ENCODE results near the gene ZNF274. TPM values are rescaled to one million over a fixed set of nuclear protein-coding genes. Genes with fewer than 3 reads are reported as not detected.

Gene ZNF274
- total and polyA plus RNA-seq, 2 of the 8 experiments (the other 6 are each of a cell fraction or from before 2014, with no cell fraction given), result 13.3 to 25.1 TPM

DNA sequence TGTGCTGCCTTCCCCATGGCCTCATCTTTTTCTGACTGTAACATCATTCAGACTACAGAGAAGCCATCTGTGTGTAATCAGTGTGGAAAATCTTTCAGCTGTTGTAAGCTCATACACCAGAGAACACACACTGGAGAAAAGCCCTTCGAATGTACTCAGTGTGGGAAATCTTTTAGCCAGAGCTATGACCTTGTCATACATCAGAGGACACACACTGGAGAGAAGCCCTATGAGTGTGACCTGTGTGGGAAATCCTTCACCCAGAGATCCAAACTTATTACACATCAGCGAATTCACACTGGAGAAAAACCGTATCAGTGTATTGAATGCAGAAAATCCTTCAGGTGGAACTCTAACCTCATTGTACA lies 78.7 kb downstream of the ZNF274 start:
- H3K36me3 ChIP-seq (ENCODE audit: control insufficient read depth in 2 of 4, insufficient read depth in 4 of 4, low read length in 3 of 4), result peaks cover 24 to 96% (median 72%) of the 10 kb centered on the region in 4 experiments; a peak in 7 of 8 replicates
- peak overlapping the region in 1 of 4 experiments; percentile 36; a peak in 1 of 8 replicates for H3K4me3 ChIP-seq (ENCODE audit: extremely low read depth in 1 of 4, insufficient read depth in 2 of 4, low read depth in 3 of 4, low read length in 4 of 4)
- CTCF ChIA-PET (ENCODE audit: partially characterized antibody), result interaction anchor here (0.7 to 1.2 kb wide), 2 partner anchors 14 to 78 kb away, joined by 3 to 4 read pairs; no protein-coding TSS in a partner anchor
- no peak for TF ChIP-seq SIRT6 (IDR thresholded peaks at IDR 0.05; ENCODE audit: low read length)
- peak; percentile 16; the same call in 1 of the 2 replicates for TF ChIP-seq POLR2AphosphoS5 (IDR thresholded peaks at IDR 0.05; ENCODE audit: low read depth, low read length)
- no peak for TF ChIP-seq EGR1 (IDR thresholded peaks at IDR 0.05; ENCODE audit: borderline replicate concordance, low read depth, low read length)
- no peak for TF ChIP-seq SIN3A (conservative IDR thresholded peaks at IDR 0.05 in 1 of 2, IDR thresholded peaks at IDR 0.05 in 1 of 2; ENCODE audit: low read depth in 1 of 2, low read length in 2 of 2)
- TF ChIP-seq TCF12 (IDR thresholded peaks at IDR 0.05; ENCODE audit: low read depth, low read length), result no peak
- TF ChIP-seq EZH2 (IDR thresholded peaks at IDR 0.05; ENCODE audit: low read depth, low read length, severe bottlenecking), result no peak
- TF ChIP-seq ZNF274 (IDR thresholded peaks at IDR 0.05; ENCODE audit: borderline replicate concordance, extremely low read depth, low read length), result no peak
- TF ChIP-seq MAX (IDR thresholded peaks at IDR 0.05), result no peak
- no peak for TF ChIP-seq YY1 (IDR thresholded peaks at IDR 0.05; ENCODE audit: low read depth, low read length)
- peak in 1 of 2 experiments; percentile 13; a peak in 1 of 3 replicates for TF ChIP-seq POLR2A (IDR thresholded peaks at IDR 0.05; ENCODE audit: control extremely low read depth in 1 of 2, low read depth in 2 of 2, low read length in 2 of 2)
- TF ChIP-seq RAD21 (IDR thresholded peaks at IDR 0.05 in 1 of 2, conservative IDR thresholded peaks at IDR 0.05 in 1 of 2; ENCODE audit: low read depth in 2 of 2, low read length in 2 of 2), result no peak
- TF ChIP-seq PHF8 (conservative IDR thresholded peaks at IDR 0.05; ENCODE audit: low read depth, low read length), result no peak

More for the DNA sequence above, 78.7 kb downstream of the ZNF274 start:
- Histone ChIP-seq H4K20me1 (replicated peaks in 1 of 2; ENCODE audit: control insufficient read depth in 1 of 2, insufficient read depth in 2 of 2, low read length in 2 of 2) (no peaks in the 10 kb centered on the region), H2BK120ac (replicated peaks; ENCODE audit: low read depth, low read length) (no peak overlapping the region), H3K79me2 (ENCODE audit: control insufficient read depth in 1 of 2, insufficient read depth in 2 of 2, low read length in 2 of 2) (no peaks in the 10 kb centered on the region), H3K9ac (replicated peaks in 1 of 4; ENCODE audit: extremely low read depth in 1 of 4, low read depth in 3 of 4, low read length in 3 of 4) (no peak overlapping the region), H3K23me2 (ENCODE audit: low read depth, low read length) (no peaks in the 10 kb centered on the region), H3K18ac (ENCODE audit: extremely low read depth, low read length) (no peak overlapping the region), H2BK15ac (ENCODE audit: low read length) (no peak overlapping the region), H3K4me1 (replicated peaks in 1 of 4; ENCODE audit: control insufficient read depth in 3 of 4, insufficient read depth in 4 of 4, low read length in 3 of 4) (no peaks in the 10 kb centered on the region), H2AFZ (ENCODE audit: low read length) (no peak overlapping the region), H3K23ac (ENCODE audit: insufficient read length) (no peak overlapping the region), H3K4me2 (ENCODE audit: insufficient read depth in 1 of 2, low read depth in 2 of 2, low read length in 2 of 2) (no peak overlapping the region), H3K14ac (ENCODE audit: insufficient read length) (no peak overlapping the region), H3K4ac (replicated peaks; ENCODE audit: insufficient read length, low read depth, low read length) (no peak overlapping the region), H3K79me1 (ENCODE audit: low read depth, low read length) (no peaks in the 10 kb centered on the region), H4K91ac (replicated peaks; ENCODE audit: insufficient read length, low read length) (no peak overlapping the region), H2BK5ac (ENCODE audit: low read depth, low read length) (no peak overlapping the region), H3K27me3 (replicated peaks in 1 of 4; ENCODE audit: control insufficient read depth in 3 of 4, extremely low read depth in 1 of 4, insufficient read depth in 3 of 4, low read length in 3 of 4) (no peaks in the 10 kb centered on the region), H3K27ac (ENCODE audit: low read depth, low read length) (no peak overlapping the region), H4K5ac (ENCODE audit: insufficient read length, low read depth, low read length) (no peak overlapping the region), H3K56ac (replicated peaks; ENCODE audit: insufficient read length, low read depth, low read length) (no peak overlapping the region), H4K8ac (ENCODE audit: extremely low read depth, insufficient read depth, low read length) (no peak overlapping the region), H2BK12ac (ENCODE audit: low read depth, low read length) (no peak overlapping the region), H2BK20ac (ENCODE audit: low read length) (no peak overlapping the region), H2AK5ac (ENCODE audit: low read depth, low read length) (no peak overlapping the region), H3K9me3 (ENCODE audit: insufficient read depth in 2 of 2, low read depth in 1 of 2, low read length in 1 of 2) (peaks cover 92 to 98% of the 10 kb centered on the region in 2 experiments)
- peak; percentile 28 for FAIRE-seq
- WGBS, 2 experiments (ENCODE audit: extremely low coverage in 1 of 2, insufficient coverage in 1 of 2, insufficient read length in 1 of 2, insufficient replicate concordance in 2 of 2, low coverage in 1 of 2, low lambda C conversion rate in 2 of 2, missing lambda C conversion rate in 1 of 2), result 92% methylated on average over 3 of the region's 3 CpGs; no CpG with 5 or more reads in 1 of the 2 experiments
- POLR2A ChIA-PET (ENCODE audit: partially characterized antibody), result interaction anchor here (1.2 to 12.7 kb wide), 11 partner anchors 11 to 65 kb away, joined by 3 to 152 read pairs (median 7); partner anchors contain the start of genes ZNF544, ZNF8 and ZSCAN22
- DNase-seq (ENCODE audit: low read depth in 1 of 2, low spot score in 2 of 2), result no peak
